PC-9 (cell line): ENCODE measurements around the gene RAG2.

ENCODE experiments used
- EZH2 ChIP-seq: fragments of 200-600 bp; sonication (generic); IDR thresholded peaks from 2 replicates; pipeline ENCODE4 v1.8.0; 2017; ENCODE audit warnings: antibody characterized with exemption, low read depth
- TF ChIP-seq, protein P1 (sequence below): fragments of 200-600 bp; sonication (generic); conservative IDR thresholded peaks from 2 replicates; pipeline ENCODE4 v1.6.1; 2017; ENCODE audit warnings: mixed run types, antibody characterized with exemption, mild to moderate bottlenecking, moderate library complexity

DNA sequence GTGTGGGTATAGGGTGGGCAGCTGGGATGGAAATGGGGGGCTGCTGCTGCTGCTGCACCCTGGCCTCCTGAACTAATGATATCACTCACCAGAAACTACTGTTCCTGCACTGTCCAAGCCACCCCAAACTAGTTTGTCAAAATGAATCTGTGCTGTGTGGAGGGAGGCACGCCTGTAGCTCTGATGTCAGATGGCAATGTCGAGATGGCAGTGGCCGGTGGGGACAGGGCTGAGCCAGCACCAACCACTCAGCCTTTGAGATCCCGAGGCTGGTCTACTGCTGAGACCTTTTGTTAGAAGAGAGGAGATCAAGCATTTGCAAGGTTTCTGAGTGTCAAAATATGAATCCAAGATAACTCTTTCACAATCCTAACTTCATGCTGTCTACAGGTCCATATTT, 28.9 kb downstream of the RAG2 start:
- no peak for TF ChIP-seq EZH2
- TF ChIP-seq, protein P1, sequence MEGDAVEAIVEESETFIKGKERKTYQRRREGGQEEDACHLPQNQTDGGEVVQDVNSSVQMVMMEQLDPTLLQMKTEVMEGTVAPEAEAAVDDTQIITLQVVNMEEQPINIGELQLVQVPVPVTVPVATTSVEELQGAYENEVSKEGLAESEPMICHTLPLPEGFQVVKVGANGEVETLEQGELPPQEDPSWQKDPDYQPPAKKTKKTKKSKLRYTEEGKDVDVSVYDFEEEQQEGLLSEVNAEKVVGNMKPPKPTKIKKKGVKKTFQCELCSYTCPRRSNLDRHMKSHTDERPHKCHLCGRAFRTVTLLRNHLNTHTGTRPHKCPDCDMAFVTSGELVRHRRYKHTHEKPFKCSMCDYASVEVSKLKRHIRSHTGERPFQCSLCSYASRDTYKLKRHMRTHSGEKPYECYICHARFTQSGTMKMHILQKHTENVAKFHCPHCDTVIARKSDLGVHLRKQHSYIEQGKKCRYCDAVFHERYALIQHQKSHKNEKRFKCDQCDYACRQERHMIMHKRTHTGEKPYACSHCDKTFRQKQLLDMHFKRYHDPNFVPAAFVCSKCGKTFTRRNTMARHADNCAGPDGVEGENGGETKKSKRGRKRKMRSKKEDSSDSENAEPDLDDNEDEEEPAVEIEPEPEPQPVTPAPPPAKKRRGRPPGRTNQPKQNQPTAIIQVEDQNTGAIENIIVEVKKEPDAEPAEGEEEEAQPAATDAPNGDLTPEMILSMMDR, result no peak
